Adrenal gland (tissue), 5 donors: ENCODE results near the gene CHRNA7.

Source experiments
- POLR2A ChIP-seq, 2 donors: fragments of 450-650 bp; IDR thresholded peaks; one replicate each; pipeline ENCODE4 v1.6.1; 2017; ENCODE audit warnings: antibody characterized with exemption in 2 of 2, mild to moderate bottlenecking in 2 of 2, moderate library complexity in 1 of 2
- TF ChIP-seq, protein P1 (sequence below), 6 experiments: fragments of 450-650 bp in 4 of 6; fragments of 200-600 bp in 2 of 6; sonication (generic) in 1 of 6; IDR thresholded peaks; 1 replicate in 5 of 6; 2 replicates in 1 of 6; pipeline versions ENCODE4 v1.5.1 to v1.8.0; 2016 to 2021; ENCODE audit warnings: antibody characterized with exemption in 6 of 6, mild to moderate bottlenecking in 2 of 6, moderate library complexity in 1 of 6
- donor health status: DM: no; HTN: no; CAD: no.

- TF ChIP-seq, protein P1, sequence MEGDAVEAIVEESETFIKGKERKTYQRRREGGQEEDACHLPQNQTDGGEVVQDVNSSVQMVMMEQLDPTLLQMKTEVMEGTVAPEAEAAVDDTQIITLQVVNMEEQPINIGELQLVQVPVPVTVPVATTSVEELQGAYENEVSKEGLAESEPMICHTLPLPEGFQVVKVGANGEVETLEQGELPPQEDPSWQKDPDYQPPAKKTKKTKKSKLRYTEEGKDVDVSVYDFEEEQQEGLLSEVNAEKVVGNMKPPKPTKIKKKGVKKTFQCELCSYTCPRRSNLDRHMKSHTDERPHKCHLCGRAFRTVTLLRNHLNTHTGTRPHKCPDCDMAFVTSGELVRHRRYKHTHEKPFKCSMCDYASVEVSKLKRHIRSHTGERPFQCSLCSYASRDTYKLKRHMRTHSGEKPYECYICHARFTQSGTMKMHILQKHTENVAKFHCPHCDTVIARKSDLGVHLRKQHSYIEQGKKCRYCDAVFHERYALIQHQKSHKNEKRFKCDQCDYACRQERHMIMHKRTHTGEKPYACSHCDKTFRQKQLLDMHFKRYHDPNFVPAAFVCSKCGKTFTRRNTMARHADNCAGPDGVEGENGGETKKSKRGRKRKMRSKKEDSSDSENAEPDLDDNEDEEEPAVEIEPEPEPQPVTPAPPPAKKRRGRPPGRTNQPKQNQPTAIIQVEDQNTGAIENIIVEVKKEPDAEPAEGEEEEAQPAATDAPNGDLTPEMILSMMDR (IDR thresholded peaks at IDR 0.05) = no peak
- TF ChIP-seq POLR2A (IDR thresholded peaks at IDR 0.05) = no peak
These were observed 65.9 kb downstream of the CHRNA7 start for GRCh38 chr15:32096213-32096612.
